Hepatocyte (in vitro differentiated cells): ENCODE results near the gene SHBG.

Source experiments
- EZH2 ChIP-seq: fragments of 200-600 bp; sonication (generic); IDR thresholded peaks from 2 replicates; pipeline ENCODE4 v1.6.1; 2016; ENCODE audit warnings: antibody characterized with exemption, mild to moderate bottlenecking, borderline replicate concordance
- EZH2phosphoT487 ChIP-seq: fragments of 200-600 bp; sonication (generic); IDR thresholded peaks from one replicate; pipeline ENCODE4 v1.6.1; 2018; ENCODE audit warnings: antibody characterized with exemption, mild to moderate bottlenecking, low read depth, moderate library complexity; ENCODE audit not compliant: unreplicated experiment, severe bottlenecking

DNA sequence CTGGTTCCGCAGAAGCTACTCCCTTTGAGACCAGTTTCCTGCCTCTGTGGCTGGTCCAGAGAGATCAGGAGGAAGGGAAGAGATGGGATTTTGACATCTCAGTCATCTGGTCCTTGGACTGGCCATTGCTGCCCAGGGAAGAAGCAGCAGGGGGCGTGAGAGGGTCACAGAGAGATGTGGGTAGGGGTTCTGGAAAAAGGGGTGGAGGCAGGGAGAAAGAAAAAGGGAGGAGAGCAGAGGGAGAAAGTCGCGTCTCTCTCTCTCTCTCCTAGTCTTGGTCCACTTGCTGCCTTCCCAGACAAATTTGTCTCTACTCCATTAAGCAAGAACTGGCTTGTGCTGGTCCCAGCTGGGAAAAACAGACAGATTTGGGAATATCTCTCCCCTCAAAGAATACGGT, 4.4 kb downstream of the SHBG start:
- no peak for TF ChIP-seq EZH2
- no peak for TF ChIP-seq EZH2phosphoT487
